HG03064 (cell line): ENCODE data around the gene CTXND2.
"Not testable (repeated sequence)": the region's sequence is repeated elsewhere in the genome, so short reads cannot be mapped to it uniquely, and the experiment has no call there.

Source experiments
- ATAC-seq: cut with Tn5 transposase; IDR thresholded peaks from one replicate; pipeline ENCODE4 v1.9.1; 2021; ENCODE audit warnings: low read depth; ENCODE audit not compliant: unreplicated experiment

Gene CTXND2

GRCh38 chr1:150887018-150887417 is at the start of gene CTXND2:
Gene CTXND2 (plus strand): TSS chr1:150887136. CDS start chr1:150912315, 25,179 bp downstream.
- no peak for ATAC-seq

DNA sequence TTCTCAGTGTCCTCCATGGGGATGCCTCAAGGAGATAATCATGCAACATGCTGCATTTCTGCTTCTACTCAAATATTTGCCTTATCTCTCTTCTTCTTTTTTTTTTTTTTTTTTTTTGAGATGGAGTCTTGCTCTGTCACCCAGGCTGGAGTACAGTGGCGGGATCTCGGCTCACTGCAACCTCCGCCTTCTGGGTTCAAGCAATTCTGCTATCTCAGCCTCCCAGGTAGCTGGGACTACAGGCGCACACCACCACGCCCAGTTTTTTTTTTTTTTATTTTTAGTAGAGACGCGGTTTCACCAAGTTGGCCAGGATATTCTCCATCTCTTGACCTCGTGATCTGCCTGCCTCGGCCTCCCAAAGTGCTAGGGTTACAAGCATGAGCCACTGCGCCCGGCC is 46.1 kb upstream of the CTXND2 start:
- not testable (repeated sequence) for ATAC-seq

GRCh38 chr1:150841626-150842025 is 45.3 kb upstream of the CTXND2 start:
- ATAC-seq = no peak

DNA sequence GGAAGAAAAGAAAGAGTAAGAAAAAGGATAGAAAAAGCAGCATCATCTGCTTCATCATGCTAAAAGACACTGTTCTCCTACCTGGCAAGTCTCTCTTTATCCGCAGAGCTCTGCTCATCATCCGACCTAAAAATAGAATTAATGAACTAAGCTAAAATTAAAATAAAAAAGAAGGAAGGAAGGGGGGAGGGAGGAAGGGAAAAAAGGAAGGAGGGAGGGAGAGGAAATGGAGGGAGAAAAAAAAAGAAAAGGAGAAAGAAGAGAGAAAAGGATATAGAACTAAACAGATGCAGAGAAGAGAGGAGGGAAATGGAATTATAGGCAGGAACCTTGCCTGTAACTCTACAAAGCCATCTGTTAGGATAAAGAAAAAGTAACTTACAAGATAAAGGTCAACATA is 44.6 kb upstream of the CTXND2 start:
- no peak for ATAC-seq

- ATAC-seq = no peak
Measured at GRCh38 chr1:150842964-150843363, 44.0 kb upstream of the CTXND2 start.

- no peak for ATAC-seq
Measured at GRCh38 chr1:150843474-150843873, 43.5 kb upstream of the CTXND2 start.

DNA sequence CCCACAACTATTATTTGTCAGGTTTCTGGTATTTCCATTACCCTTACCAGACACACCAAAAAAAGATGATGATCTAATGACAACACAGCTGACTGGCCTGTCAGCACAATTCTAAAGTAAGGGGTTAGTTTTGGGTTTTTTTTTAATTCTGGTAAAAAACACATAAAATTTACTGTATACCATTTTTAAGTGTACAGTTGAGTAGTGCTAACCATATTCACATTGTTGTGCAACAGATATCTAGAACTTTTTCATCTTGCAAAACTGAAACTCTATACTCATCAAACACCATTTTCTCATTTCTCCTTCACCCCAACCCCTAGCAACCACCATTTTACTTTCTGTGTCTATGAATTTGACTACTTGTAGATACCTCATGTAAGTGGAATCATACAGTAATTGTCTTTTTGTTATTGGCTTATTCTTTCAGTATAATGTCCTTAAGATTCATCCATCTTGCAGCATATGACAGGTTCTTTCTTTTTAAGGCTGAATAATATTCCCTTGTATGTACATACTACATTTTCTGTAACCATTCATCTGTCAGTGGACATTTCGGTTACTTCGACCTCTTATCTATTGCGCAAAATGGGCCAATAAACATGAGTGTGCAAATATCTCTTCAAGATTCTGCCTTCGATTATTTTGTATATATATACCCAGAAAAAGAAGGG is 40.3 kb upstream of the CTXND2 start:
- no peak for ATAC-seq

- ATAC-seq = not testable (repeated sequence)
Measured at GRCh38 chr1:150850801-150851362, 36.1 kb upstream of the CTXND2 start.

DNA sequence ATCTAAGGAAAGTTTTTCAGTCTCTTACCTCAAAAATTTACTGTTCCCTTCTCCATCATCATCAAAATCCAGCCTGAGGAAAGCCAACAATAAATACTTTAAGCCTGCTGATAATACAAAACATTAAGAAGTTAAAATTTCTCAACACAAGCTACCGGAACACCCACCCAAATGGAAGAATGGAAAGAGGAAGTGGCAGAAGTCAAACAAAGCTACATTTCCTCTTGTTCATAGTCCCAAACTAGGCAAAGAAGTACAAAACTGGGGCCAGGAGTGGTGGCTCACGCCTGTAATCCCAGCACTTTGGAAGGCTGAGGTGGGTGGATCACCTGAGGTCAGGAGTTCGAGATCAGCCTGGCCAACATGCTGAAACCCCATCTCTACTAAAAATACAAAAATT is 34.2 kb upstream of the CTXND2 start:
- not testable (repeated sequence) for ATAC-seq

- ATAC-seq = no peak
Measured at GRCh38 chr1:150863724-150864123, 23.2 kb upstream of the CTXND2 start.

DNA sequence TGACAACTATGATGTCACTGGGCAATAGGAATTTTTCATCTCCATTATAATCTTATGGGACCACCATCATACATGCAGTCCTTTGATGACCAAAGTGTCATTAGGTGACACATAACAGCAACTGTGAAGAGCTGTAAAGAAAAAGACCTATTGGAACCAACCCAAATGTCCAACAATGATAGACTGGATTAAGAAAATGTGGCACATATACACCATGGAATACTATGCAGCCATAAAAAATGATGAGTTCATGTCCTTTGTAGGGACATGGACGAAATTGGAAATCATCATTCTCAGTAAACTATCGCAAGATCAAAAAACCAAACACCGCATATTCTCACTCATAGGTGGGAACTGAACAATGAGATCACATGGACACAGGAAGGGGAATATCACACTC is 22.7 kb upstream of the CTXND2 start:
- ATAC-seq = not testable (repeated sequence)

GRCh38 chr1:150869683-150870082 is 17.3 kb upstream of the CTXND2 start:
- ATAC-seq = no peak

- ATAC-seq = no peak
Measured at GRCh38 chr1:150872572-150872971, 14.4 kb upstream of the CTXND2 start.

DNA sequence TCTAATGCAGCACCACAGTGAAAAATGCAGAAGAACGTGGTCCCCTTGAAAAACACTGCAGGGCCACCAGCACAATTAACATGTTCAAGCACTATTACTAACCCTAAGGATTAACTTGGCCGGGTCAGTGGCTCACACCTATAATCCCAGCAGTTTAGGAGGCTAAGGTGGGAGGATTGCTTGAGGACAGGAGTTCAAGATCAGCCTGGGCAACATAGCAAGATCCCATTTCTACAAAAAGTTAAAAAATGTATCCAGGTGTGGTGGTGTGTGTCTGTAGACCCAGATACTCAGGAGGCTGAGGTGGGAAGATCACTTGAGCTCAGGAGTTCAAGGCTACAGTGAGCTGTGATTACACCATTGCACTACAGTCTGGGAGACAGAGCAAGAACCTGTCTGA is 13.4 kb upstream of the CTXND2 start:
- no peak for ATAC-seq

DNA sequence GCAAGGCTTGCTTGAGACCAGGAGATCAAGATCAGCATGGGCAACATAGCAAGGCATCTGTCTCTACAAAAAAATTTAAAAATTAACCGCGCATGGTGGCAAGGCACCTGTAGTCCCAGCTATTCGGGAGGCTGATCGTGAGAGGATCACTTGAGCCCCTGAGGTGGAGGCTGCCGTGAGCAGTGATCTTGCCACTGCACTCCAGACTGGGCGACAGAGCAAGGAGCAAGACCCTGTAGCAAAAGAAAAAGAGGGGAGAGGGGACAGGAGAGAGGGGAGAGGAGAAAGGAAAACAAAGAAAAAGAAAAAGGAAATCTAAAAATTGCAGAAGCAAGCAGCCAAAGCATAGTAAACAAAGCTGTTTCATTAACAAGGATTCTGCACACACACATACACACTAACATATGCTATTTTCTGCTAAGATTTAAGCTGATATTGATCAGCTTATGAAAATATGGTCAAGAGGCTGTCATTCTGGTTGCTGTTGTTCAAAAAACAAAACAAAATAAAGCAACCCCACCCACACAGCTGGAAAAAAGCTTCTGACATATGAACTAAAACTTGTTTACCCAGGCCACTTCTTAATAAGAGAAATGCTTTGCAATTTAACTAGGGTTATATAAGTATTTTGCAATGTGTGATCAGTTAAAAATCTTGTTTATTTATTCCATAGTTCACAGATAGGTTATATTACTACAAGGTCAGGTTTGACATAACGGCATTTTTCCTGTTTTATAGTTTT is 12.3 kb upstream of the CTXND2 start:
- no peak for ATAC-seq

- ATAC-seq = no peak
Measured at GRCh38 chr1:150875197-150876118, 11.5 kb upstream of the CTXND2 start.

- ATAC-seq = peak; percentile 20
Measured at GRCh38 chr1:150876119-150876454, 10.8 kb upstream of the CTXND2 start.

- ATAC-seq = not testable (repeated sequence)
Measured at GRCh38 chr1:150878931-150879330, 8.0 kb upstream of the CTXND2 start.

- ATAC-seq = no peak
Measured at GRCh38 chr1:150881331-150882070, 5.4 kb upstream of the CTXND2 start.

- not testable (repeated sequence) for ATAC-seq
Measured at GRCh38 chr1:150883121-150883520, 3.8 kb upstream of the CTXND2 start.
